ENCODE results near the gene MPP4.
A peak's percentile ranks its signal among the peaks of the same experiment; 100 is the strongest.

Gene MPP4, protein sequence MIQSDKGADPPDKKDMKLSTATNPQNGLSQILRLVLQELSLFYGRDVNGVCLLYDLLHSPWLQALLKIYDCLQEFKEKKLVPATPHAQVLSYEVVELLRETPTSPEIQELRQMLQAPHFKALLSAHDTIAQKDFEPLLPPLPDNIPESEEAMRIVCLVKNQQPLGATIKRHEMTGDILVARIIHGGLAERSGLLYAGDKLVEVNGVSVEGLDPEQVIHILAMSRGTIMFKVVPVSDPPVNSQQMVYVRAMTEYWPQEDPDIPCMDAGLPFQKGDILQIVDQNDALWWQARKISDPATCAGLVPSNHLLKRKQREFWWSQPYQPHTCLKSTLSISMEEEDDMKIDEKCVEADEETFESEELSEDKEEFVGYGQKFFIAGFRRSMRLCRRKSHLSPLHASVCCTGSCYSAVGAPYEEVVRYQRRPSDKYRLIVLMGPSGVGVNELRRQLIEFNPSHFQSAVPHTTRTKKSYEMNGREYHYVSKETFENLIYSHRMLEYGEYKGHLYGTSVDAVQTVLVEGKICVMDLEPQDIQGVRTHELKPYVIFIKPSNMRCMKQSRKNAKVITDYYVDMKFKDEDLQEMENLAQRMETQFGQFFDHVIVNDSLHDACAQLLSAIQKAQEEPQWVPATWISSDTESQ

DNA sequence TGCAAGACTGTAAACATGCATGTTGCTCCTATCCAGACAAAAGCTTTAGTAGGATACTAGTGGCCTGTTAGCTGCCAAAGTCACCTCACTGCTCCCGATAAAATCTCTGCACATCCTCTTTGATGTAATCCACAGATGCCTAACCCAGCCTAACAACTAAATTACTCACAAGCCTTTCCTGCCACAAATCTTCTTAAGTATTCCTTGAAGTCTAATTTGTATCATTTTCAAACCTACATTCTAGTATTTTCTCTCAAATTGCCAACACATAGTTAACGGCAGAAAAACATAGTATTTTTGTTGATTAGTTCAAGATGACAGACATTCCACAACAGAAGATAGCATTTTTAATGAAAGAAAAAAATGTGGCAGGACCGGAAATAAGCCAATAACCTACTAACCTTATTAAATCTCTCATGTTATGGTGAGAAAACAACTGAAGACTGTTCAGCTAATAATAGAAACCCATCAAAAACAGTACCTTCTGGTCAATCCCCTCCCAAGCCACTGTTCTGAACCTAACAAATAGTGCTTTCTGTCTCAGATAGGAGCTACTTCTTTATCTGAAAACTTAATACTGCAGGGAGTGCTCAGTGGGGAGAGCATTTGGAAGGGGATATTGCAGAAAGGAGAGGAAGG, at the start of gene MPP4:
Gene MPP4, minus strand, starts transcription at position 57 of the 639 bp plus-strand sequence. CDS start 4,690 bp downstream, outside the sequence.
- no peak for DNase-seq

DNA sequence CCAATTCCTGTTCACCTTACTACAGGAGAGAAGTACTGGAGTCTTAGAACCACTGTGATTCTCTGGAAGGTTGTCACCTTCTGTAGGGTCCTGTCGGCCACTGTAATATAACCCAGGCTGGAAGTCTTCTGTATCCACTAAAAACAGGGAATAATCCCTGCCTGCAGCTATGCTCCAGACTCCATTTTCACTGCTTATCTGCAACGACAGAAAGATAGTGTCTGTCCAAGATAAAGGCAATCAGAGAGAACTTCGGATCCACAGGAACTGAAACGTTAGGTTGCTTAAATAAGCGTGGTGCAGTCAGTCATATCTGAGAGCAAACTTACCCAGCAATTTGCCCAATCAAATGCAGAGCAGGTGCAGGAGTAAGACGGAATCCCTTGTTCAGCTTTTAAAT, 48.1 kb upstream of the MPP4 start:
- DNase-seq, result no peak

DNA sequence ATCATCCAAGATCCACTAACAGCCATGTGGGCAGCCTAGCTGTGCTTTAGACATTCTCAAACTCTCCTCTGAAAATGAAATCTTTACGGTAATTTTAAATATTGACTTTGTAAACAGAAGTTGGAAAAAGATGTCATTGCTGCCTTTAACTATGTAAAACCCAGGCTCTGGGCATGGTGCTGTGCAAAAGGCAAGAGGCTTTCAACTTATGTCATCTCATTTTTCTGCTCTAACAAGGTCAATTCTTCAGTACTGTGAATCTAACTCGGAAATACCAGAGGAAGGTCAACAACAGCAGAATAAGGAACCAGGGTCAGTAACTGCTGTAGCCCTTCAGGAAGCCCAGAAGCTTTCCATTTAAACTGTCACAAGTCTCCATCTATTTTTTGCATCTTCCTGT, 37.0 kb upstream of the MPP4 start:
- no peak for DNase-seq

DNA sequence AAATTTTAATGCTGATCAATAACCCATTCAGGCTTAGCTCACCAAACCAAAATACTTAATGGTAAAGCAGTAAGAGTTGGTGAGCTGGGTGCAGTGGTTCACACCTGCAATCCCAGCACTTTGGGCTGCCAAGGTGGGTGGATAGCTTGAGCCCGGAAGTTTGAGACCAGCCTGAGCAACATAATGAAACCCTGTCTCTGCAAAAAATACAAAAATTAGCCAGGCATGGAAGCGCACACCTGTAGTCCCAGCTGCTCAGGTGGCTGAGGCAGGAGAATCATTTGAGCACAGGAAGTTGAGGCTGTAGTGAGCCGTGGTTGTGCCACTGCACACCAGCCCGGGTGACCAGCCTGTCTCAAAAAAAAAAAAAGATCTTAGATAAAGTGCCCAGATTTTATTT, 35.7 kb upstream of the MPP4 start:
- DNase-seq, result no peak

DNA sequence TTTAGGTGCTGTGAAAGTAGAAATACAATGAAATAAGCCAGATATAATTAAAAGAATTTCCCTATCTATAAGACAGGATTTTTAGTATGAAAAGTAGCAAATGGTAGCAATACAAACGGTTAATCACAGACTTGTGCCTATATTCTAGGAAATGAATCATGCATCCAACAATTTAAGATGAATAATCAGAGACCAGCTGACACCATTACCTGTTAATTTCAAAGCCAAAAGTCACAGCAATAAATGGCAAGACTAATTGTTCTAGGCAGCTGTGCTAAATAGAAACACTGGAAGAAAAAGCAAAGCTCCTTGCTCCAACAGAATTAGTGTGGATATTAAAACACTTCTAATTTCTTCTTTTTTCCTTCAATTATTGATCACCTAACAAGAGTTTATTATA, 35.1 kb upstream of the MPP4 start:
- no peak for DNase-seq

DNA sequence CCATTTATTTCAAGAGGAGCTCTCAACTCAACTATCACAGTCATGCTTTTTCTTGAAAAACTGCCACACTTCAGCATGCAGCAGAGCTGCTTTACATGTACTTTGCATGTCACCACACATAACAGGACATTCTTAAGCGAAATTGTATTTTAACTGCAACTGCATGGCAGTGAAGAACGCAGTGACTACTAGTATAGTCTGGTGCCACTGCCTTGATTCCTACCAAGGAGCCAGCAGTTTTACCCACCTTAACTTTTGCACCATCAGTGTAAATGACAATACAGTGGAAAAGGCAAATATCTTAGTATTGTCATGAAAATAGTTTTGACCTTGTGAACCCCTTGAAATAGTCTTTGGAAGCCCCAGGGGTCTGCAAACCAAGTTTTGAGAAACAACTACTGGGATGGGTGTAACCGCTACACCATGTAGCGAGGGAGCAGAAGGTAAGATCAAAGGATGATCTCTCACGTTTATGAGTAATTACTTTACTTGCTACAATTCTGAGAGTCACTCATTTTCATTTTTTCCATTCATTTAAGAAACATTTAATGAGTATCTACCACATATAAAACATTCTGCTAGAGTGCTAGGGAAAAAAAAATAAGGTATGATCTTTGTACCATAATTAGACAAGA, 32.3 kb upstream of the MPP4 start:
- DNase-seq, result no peak

DNA sequence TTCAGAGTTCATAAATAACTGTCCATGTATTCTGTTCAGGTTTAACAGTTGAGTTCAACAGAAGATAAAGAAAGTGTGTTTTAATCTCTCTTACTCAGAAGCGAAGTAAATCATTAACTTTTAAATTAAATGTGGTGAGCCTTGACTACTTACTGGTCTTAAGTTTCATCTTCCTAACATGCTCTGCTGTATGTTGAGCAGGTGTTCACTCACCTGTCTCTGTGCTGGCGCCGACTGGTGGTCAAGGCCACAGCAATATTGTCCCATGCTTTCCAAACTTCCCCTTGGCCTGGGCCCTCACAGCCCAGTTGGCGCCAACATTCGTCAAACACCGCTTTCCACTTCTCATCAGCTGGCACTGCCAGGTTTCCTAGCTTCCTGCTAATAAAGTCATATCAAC, 17.0 kb upstream of the MPP4 start:
- DNase-seq, result no peak

DNA sequence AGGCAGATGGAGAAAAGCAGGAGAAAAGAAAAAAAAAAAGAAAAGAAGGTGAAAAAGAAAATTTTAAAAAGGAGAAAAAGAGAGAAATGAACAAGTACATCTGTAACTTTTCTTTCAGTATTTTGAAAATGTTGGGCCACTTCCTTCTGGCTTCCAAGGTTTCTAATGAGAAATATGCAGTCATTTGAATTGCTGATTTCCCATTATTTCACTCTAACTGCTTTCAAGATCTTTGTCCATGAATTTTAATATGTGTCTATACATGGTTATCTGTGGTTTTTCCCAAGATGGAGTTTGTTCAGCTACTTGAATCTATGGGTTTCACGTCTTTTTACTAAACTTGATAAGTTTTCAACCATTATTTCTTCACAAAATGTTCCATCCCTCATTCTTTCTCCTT, 14.3 kb upstream of the MPP4 start:
- no peak for DNase-seq

DNA sequence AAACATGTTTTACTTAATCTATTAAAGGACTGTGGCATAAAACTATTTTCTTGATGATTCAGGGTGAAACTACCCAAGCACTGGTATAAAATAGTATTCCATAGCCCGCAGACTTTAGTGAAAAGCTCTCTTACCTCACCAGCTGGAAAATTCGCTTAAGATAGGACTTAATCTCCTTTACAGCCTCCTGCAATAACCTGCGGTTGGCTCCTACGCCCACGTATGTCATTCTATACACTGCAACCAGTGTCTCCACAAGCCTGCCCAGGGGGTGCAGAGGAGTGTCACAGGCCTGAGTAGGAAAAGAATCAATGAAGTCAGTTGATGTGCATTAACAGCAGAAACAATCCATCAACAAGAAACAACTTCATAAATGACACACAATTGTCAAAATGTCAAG, 11.3 kb upstream of the MPP4 start:
- no peak for DNase-seq

DNA sequence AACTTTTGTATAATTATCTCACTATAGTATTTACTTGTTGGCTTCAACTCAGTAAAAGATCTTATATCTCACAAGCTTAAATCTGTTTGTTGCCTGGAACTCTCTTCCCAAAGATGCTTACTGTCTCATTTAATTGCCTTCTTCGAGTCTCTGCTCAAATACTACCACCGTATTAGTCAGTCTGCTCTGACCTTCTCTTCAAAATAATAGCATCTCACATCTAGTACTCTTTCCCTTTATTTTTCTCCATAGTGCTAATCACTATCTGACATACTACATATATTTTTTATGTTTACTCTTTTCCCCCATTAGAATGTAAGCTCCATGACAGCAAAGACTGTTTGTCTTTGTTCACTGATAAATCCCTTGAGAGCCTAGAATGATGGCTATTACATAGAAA, 10.6 kb upstream of the MPP4 start:
- no peak for DNase-seq

DNA sequence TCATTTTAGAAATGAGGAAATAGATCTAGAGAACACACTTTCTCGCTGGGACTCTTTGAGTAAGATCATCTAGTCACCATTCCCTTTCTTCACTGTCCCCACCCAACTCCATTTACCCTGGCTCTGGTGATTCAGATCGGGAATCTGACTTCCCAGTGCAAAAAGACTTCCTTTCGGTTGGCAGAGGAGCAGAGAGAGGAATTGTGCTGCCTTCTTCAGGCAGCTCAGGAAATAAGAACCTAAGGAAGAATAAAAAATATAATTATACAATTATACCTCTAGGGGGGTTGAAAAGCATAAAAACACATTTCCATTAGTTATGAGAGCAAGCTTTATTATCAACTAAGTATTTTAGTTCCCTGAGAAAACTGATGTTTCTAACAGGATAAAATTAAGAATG, 9.3 kb upstream of the MPP4 start:
- no peak for DNase-seq

DNA sequence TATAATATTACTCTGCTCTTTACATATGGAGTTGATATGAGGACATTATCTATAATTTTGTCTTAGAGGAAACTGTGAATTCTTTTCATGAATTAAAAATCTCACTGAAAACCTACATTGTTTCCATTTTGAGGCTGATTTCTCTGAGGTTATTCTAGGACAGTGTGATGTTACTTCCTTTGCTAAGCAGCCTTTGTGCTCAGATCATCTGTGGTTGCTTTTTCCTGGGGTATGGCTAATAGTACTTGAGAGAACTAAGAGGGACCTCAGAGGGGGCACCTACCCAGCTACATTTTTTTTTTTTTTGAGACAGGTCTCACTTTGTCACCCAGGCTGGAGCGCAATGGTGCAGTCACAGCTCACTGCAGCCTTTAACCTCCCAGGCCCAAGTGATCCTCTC, 8.7 kb upstream of the MPP4 start:
- DNase-seq, result no peak

DNA sequence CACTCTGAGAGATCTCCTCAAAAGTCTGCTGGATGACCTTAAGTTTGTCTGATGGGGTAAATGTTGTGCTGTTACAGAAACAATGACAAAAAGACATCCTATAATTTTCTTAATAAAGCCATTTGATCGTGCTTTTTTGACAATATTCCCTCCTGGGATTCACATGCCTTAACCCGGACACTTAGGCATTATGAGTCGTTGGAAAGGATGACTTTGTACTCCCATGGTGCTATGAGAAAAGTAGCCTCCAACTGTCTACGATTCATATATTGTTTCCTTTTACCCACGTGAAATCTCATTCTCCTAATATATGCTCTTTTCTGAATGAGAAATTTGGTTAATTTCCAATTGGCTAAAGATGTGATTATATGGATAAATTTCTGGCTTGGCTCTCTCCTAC, 6.1 kb upstream of the MPP4 start:
- DNase-seq, result no peak

DNA sequence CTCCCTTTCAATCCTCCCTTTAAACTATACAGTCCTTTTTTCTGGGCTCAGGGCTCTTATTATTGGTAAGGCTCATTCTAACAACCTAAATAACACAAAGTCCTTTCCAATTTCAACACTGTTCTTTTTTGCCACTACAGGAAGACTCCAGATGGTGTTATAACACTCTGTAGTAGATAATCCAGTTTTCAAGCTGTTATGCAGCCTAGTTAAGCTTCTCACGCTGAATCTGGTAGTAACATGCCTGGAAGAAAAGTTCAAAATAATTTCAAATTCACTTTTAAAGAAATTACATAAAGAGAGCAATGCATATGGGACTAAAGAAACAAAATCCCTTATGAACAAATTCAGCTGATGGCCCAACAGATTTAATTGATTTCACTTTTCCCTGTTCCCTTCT, 3.2 kb upstream of the MPP4 start:
- DNase-seq, result peak; percentile 55

DNA sequence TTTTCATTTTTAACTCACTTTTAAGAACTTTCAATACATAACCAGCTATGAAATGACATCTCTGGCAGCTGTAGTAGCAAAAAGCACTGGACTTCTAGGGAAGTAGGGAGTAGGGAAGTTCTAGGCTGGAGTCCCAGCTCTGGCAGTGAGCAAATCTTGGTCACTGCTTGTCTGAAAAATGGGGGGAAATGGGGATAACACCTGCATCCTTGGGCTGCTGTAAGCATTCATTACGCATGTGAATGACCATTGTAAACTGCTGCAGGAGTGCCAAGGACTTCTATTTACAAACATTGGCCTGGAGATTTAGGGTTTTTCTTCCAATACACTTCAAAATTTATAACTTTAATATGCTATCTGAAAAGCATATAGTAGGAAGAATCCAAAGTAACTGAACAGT, 972 bp upstream of the MPP4 start:
- no peak for DNase-seq

DNA sequence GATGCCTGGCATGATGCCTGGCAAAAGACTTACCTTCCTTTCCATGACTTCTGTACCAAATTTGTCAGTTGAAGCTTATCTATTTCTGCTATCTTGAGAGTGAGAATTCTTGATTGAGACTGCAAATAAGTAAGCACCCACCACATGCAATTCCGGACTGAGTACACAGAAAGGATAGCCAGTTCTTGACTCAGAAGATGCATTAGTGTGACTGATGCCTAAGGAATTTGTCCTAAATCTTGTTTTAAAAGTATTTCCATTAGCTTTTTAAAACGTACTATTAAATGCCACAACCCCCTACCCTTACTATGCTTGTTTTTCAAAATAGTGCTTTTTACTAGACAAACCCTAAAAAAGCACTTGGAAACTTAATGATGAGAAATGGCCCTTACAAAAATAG, 545 bp downstream of the MPP4 start:
- DNase-seq, result no peak

DNA sequence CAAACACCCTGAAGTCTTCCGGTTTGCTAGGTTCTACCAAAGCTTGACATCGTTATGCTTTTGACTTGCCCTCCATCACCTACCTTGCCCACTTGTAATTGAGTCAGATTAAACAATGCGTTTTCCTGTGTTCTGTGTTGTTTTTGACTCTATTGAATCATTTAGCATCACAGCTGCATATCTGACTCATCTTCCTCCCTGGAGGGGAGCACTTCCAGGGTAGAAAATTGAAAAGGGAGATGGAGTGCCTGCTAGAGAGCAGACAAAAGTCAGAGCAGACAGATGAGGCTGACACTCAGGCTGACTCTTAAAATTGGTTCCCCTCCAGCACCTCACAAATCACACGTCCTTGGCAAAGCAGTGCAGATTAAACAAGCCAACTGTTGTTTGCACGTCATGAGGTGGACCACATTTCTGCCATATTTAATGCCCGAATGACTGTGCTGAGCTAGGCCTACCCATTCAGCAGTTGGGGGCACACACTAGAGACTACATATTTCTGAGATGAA, 2.2 kb downstream of the MPP4 start:
- no peak for DNase-seq

DNA sequence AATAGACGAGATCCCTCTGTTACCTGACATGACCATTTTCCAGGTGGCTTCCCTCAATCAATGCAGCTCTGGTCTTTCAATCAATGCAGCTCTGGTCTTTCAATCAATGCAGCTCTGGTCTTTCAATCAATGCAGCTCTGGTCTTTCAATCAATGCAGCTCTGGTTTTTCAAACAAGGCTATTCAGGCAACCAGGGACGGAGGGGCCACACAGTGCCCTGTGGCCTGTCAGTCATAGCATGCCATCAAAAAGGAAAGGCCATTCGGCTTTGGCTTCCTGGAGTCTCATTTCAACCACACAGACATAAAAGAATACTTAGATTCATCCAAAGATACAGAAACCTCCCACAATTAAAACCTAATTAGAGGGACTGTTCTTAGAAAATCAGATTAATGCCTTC, 13.3 kb downstream of the MPP4 start:
- DNase-seq, result no peak

DNA sequence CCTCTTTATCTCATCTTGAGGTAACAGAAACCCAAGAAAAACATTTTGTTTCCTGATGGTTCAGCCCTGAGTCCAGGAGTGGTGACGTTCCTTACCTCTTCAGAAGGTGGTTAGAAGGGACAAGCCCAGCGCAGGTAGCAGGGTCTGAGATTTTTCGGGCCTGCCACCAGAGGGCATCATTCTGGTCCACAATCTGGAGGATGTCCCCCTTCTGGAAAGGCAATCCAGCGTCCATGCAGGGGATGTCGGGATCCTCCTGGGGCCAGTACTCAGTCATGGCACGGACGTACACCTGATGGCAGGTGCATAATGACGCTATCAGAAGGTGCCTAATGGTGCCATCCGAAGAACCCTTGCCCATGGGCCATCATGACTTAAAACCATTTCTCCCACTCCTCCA, 17.7 kb downstream of the MPP4 start:
- DNase-seq, result no peak

DNA sequence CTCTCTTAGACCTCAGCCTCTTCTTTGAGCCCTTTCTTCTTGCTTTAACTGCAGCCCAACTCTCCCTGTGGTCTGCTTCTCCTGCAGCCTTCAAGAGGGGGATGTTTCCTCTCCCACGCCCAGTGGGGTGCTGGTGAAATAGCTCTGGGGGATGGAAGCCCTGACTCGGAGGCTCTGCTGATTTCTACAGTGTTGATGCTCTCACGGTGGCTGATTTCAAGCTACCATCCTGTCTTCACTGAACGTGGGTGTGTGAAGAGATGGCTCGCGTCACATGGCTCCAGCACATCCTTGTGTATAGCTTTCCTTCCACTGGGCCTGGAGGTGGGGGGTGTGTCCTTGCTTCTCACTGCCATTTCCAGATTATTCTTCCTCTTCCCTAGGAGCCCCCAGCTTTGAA, 20.0 kb downstream of the MPP4 start:
- DNase-seq, result no peak

DNA sequence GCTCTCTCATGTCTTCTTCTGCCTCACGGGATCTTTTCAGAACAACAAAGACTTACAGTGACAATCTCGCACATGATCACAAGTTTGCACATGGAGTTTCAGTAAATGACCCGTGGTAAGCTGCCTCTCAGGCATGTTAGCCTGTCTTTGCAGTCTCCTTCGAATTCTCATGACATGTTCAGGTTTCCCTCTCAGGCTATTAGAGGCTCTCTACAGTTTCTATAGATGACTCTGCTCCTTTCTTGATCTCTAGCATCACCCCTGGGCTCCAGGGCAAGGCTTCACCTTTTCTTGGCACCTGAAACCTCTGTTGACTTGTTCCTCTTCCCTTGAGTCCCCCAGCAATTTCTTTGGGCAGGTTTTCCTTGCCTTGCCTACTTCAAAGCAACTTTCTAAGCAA, 23.0 kb downstream of the MPP4 start:
- DNase-seq, result no peak

DNA sequence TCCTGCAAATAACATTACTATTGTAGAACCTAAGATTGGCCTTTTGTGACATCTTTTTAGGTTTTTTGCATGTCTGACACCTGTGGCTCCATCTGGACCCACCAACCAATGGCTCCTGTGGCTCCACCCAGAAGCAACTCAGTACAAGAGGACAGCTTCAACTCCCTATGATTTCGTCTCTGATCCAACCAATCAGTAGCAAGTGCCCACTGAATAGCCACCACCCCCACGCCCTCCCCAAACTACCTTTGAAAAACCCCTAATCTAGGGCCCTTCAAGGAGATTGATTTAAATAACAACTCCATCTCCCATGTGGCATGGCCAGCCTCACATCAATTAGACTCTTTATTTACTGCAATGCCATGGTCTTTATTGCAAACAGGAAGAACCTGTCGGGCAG, 23.6 kb downstream of the MPP4 start:
- DNase-seq, result no peak

DNA sequence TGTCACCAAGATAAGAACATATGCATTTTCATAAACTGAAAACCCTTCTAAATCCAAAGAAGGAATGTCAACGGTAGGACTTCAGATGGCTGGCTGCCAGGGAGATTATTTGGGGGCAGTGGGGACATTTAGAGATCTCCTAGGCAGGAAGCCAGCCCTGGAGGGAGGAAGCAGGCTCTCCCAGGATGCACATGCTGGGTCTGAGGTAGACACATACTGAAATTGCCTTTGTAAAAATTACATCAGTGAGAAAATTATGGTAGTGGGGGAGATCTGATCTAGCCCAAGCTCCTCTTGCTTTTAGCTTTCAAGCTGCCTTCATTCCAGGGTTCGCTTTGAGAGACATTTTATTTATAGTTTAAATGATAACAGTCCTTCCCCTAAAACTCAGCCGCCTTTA, 24.1 kb downstream of the MPP4 start:
- no peak for DNase-seq

DNA sequence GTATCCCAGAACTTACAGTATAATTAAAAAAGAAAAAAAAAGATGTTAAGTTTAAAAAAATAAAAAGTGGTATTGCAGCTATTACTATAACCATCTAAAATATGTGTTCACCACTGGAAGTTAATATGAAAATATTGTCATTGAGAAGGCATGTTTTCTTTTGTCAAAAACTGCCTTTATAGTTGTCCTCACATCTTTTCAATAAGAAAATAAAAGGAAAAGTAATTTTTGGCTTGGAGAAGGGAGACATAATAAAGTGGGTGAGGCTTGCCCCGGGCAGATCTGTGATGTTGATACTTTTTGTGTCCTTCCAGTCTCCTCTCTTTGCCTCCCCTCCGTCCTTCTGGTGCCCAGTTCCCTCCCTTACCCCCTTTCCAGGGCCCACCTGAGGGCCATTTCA, 24.9 kb downstream of the MPP4 start:
- no peak for DNase-seq

Measured in NCI-H524 treated with DMSO at 0.1 percent for 48 hours (cell line).